Fibroblast of lung (primary cell): ENCODE data around the gene TREH. TPM values are rescaled to one million over a fixed set of nuclear protein-coding genes. Genes with fewer than 3 reads are reported as not detected.

Source experiments
- DNase-seq, 2 donors: peaks; one replicate each; pipeline versions ENCODE4 v3.0.0 to v3.0.0-alpha.2; 2010; ENCODE audit warnings: low read depth in 2 of 2
- H2AFZ ChIP-seq: 2 replicates; pipeline ENCODE4 v1.5.1; 2012; ENCODE audit warnings: low read length, control low read depth, inconsistent platforms
- H3K27ac ChIP-seq: 2 replicates; pipeline ENCODE4 v1.5.1; 2011; ENCODE audit warnings: low read length, control low read depth; ENCODE audit not compliant: insufficient read depth
- H3K27me3 ChIP-seq: 2 replicates; pipeline ENCODE4 v1.5.1; 2011; ENCODE audit warnings: mild to moderate bottlenecking, low read length; ENCODE audit not compliant: control insufficient read depth, insufficient read depth
- H3K36me3 ChIP-seq: 2 replicates; pipeline ENCODE4 v1.5.1; 2011; ENCODE audit warnings: low read length; ENCODE audit not compliant: control insufficient read depth, insufficient read depth
- H3K4me1 ChIP-seq: 2 replicates; pipeline ENCODE4 v1.5.1; 2011; ENCODE audit warnings: low read length; ENCODE audit not compliant: control insufficient read depth, insufficient read depth; ENCODE audit errors: extremely low read depth
- H3K4me2 ChIP-seq: 2 replicates; pipeline ENCODE4 v1.5.1; 2011; ENCODE audit warnings: low read length, control low read depth; ENCODE audit not compliant: insufficient read depth; ENCODE audit errors: extremely low read depth
- H3K4me3 ChIP-seq, 4 experiments: fragments of 200-600 bp in 1 of 4; sonication (generic) in 1 of 4; replicated peaks in 1 of 4; 2 replicates each; pipeline ENCODE4 v1.5.1; 2011 to 2016; ENCODE audit warnings: low read length in 4 of 4, low read depth in 3 of 4, mild to moderate bottlenecking in 3 of 4, control low read depth in 2 of 4, inconsistent platforms in 1 of 4, mixed read lengths in 1 of 4; ENCODE audit not compliant: insufficient read depth in 1 of 4; ENCODE audit errors: control extremely low read depth in 1 of 4
- H3K79me2 ChIP-seq: 2 replicates; pipeline ENCODE4 v1.5.1; 2012; ENCODE audit warnings: mild to moderate bottlenecking, low read length, inconsistent platforms; ENCODE audit not compliant: control insufficient read depth, insufficient read depth
- H3K9ac ChIP-seq: 2 replicates; pipeline ENCODE4 v1.5.1; 2011; ENCODE audit warnings: mild to moderate bottlenecking, low read length, control low read depth; ENCODE audit not compliant: insufficient read depth
- H3K9me3 ChIP-seq: 2 replicates; pipeline ENCODE4 v1.5.1; 2012; ENCODE audit warnings: low read depth, low read length; ENCODE audit not compliant: control insufficient read depth, insufficient read depth
- H4K20me1 ChIP-seq: 2 replicates; pipeline ENCODE4 v1.5.1; 2011; ENCODE audit warnings: low read length; ENCODE audit not compliant: control insufficient read depth, insufficient read depth; ENCODE audit errors: extremely low read depth
- CTCF ChIP-seq, 2 donors: IDR thresholded peaks in 1 of 2; conservative IDR thresholded peaks in 1 of 2; 1 replicate in 1 of 2; 2 replicates in 1 of 2; pipeline ENCODE4 v1.5.1; 2011 to 2012; ENCODE audit warnings: low read length in 2 of 2, control low read depth in 1 of 2, inconsistent platforms in 1 of 2, low read depth in 1 of 2, mild to moderate bottlenecking in 1 of 2
- EZH2 ChIP-seq: IDR thresholded peaks from 2 replicates; pipeline ENCODE4 v1.5.1; 2012; ENCODE audit warnings: low read length, control low read depth, mild to moderate bottlenecking; ENCODE audit errors: missing control alignments
- polyA plus RNA-seq, 2 donors: library from polyadenylated mRNA; depleted of rRNA in 1 of 2; stranded (reverse) in 1 of 2; unstranded in 1 of 2; fragments of >200 nt; gene quantifications; 2 replicates each; pipeline ENCODE4 v1.2.1, GENCODE V29; 2011 to 2012; ENCODE audit warnings: missing spikeins in 1 of 2
- total RNA-seq: library from RNA; depleted of rRNA; stranded (reverse); fragments of >200 nt; gene quantifications from 2 replicates; pipeline ENCODE4 v1.2.1, GENCODE V29; 2014

TREH gene
- total and polyA plus RNA-seq, 2 donors (not counting 1 experiment from before 2014, with no cell fraction given) = not detected

- no peak overlapping the region for H3K27ac ChIP-seq
- H4K20me1 ChIP-seq = no peaks in the 10 kb centered on the region
- DNase-seq = no peak
- H3K4me1 ChIP-seq = peaks cover 12% of the 10 kb centered on the region
- H2AFZ ChIP-seq = no peak overlapping the region
- no peak overlapping the region for H3K4me3 ChIP-seq
- no peaks in the 10 kb centered on the region for H3K27me3 ChIP-seq
- H3K9me3 ChIP-seq = no peaks in the 10 kb centered on the region
- H3K4me2 ChIP-seq = no peak overlapping the region
- H3K9ac ChIP-seq = no peak overlapping the region
- peaks cover 54% of the 10 kb centered on the region for H3K36me3 ChIP-seq
- no peaks in the 10 kb centered on the region for H3K79me2 ChIP-seq
- no peak for TF ChIP-seq CTCF (conservative IDR thresholded peaks at IDR 0.05 in 1 of 2, IDR thresholded peaks at IDR 0.05 in 1 of 2; ENCODE audit: low read depth in 1 of 2, low read length in 2 of 2)
- TF ChIP-seq EZH2 = no peak
Observed at GRCh38 chr11:118640332-118641154, 38.9 kb downstream of the TREH start.

GRCh38 chr11:118639899-118640298 is 39.6 kb downstream of the TREH start:
- Histone ChIP-seq H3K4me3 (no peak overlapping the region), H3K27ac (no peak overlapping the region), H4K20me1 (no peaks in the 10 kb centered on the region), H3K79me2 (no peaks in the 10 kb centered on the region), H3K4me2 (no peak overlapping the region), H3K36me3 (peaks cover 52% of the 10 kb centered on the region), H3K9me3 (no peaks in the 10 kb centered on the region), H3K4me1 (peaks cover 18% of the 10 kb centered on the region), H2AFZ (no peak overlapping the region), H3K27me3 (no peaks in the 10 kb centered on the region), H3K9ac (no peak overlapping the region)
- TF ChIP-seq CTCF (conservative IDR thresholded peaks at IDR 0.05 in 1 of 2, IDR thresholded peaks at IDR 0.05 in 1 of 2; ENCODE audit: low read depth in 1 of 2, low read length in 2 of 2) (no peak), EZH2 (no peak)
- DNase-seq = no peak

- H3K4me1 ChIP-seq = peaks cover 29% of the 10 kb centered on the region
- H3K36me3 ChIP-seq = peaks cover 47% of the 10 kb centered on the region
- no peak overlapping the region for H3K27ac ChIP-seq
- H3K4me3 ChIP-seq = no peak overlapping the region
- DNase-seq = no peak
- H4K20me1 ChIP-seq = no peaks in the 10 kb centered on the region
- no peaks in the 10 kb centered on the region for H3K9me3 ChIP-seq
- H3K27me3 ChIP-seq = no peaks in the 10 kb centered on the region
- H2AFZ ChIP-seq = no peak overlapping the region
- H3K9ac ChIP-seq = no peak overlapping the region
- TF ChIP-seq CTCF (conservative IDR thresholded peaks at IDR 0.05 in 1 of 2, IDR thresholded peaks at IDR 0.05 in 1 of 2; ENCODE audit: low read depth in 1 of 2, low read length in 2 of 2) (no peak), EZH2 (no peak)
- H3K4me2 ChIP-seq = no peak overlapping the region
- no peaks in the 10 kb centered on the region for H3K79me2 ChIP-seq
Observed at GRCh38 chr11:118638726-118639125, 40.7 kb downstream of the TREH start.
